GM12878 (cell line): ENCODE measurements around the gene ADAMTS2.

Experiments used
- CTCF ChIP-seq, 3 experiments: IDR thresholded peaks in 2 of 3; conservative IDR thresholded peaks in 1 of 3; 2 replicates each; pipeline ENCODE4 v1.5.1; 2011; ENCODE audit warnings: low read depth in 3 of 3, low read length in 3 of 3, mild to moderate bottlenecking in 3 of 3, control low read depth in 2 of 3, moderate library complexity in 2 of 3, inconsistent platforms in 1 of 3, mixed read lengths in 1 of 3; ENCODE audit not compliant: control insufficient read depth in 2 of 3, insufficient read depth in 1 of 3; ENCODE audit errors: extremely low read depth in 1 of 3
- EP300 ChIP-seq, 2 experiments: fragments of 150-350 bp in 1 of 2; IDR thresholded peaks; 2 replicates each; pipeline ENCODE4 v1.6.1; 2011 to 2012; ENCODE audit warnings: low read depth in 2 of 2, low read length in 2 of 2, borderline replicate concordance in 1 of 2, improper control_type of control experiment in 1 of 2, inconsistent platforms in 1 of 2; ENCODE audit not compliant: control insufficient read depth in 1 of 2
- EZH2 ChIP-seq: IDR thresholded peaks from 2 replicates; pipeline ENCODE4 v1.6.1; 2012; ENCODE audit warnings: low read depth, mild to moderate bottlenecking, control low read depth, inconsistent platforms, low read length, borderline replicate concordance; ENCODE audit not compliant: control insufficient read depth
- PAX8 ChIP-seq: fragments of 450-650 bp; IDR thresholded peaks from 2 replicates; pipeline ENCODE4 v1.6.1; 2017; ENCODE audit warnings: mild to moderate bottlenecking, moderate library complexity
- POLR2A ChIP-seq: IDR thresholded peaks from 2 replicates; pipeline ENCODE4 v1.6.1; 2011; ENCODE audit warnings: low read depth, mild to moderate bottlenecking, low read length
- ZNF274 ChIP-seq: IDR thresholded peaks from one replicate; pipeline ENCODE4 v1.8.0; 2011; ENCODE audit not compliant: insufficient read length, insufficient read depth
- TF ChIP-seq, protein P1 (sequence below): fragments of 450-650 bp; IDR thresholded peaks from 2 replicates; pipeline ENCODE4 v1.6.1; 2014; ENCODE audit warnings: mild to moderate bottlenecking

DNA sequence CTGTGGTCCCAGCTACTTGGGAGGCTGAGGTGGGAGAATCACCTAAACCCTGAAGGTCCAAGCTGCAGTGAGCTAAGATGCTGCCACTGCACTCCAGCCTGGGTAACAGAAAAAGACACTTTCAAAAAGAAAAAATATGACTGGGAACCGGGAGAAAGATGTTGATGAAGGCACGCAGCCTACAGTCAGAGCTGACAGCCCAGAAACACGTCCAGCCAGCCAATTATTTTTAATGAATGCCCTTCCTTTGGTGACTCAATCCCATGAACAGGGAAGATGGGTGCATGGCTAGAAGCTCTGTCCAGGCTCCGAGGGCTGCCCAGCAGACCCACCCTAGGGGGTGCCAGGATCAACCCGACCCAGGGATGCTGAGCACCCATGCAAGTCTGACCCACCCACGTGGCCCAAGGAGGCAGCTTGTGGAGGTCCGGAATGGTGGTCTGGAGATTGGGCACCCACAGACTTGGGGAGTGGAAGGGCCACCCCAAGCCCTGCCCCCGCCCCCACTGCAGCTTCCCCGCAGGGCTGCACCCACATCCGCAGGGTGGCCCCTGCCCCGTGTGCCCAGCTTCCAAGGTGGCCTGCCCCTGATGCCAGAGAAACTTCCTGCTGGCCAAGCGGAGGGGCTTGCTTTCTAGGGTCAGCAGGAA, 51.0 kb downstream of the ADAMTS2 start:
- TF ChIP-seq PAX8 (no peak), ZNF274 (no peak), CTCF (IDR thresholded peaks at IDR 0.05 in 2 of 3, conservative IDR thresholded peaks at IDR 0.05 in 1 of 3; ENCODE audit: control insufficient read depth in 2 of 3, extremely low read depth in 1 of 3, insufficient read depth in 1 of 3, low read depth in 3 of 3, low read length in 3 of 3) (no peak), POLR2A (no peak), EP300 (IDR thresholded peaks at IDR 0.05; ENCODE audit: borderline replicate concordance in 1 of 2, control insufficient read depth in 1 of 2, low read depth in 2 of 2, low read length in 2 of 2) (no peak), EZH2 (no peak)
- TF ChIP-seq, protein P1, sequence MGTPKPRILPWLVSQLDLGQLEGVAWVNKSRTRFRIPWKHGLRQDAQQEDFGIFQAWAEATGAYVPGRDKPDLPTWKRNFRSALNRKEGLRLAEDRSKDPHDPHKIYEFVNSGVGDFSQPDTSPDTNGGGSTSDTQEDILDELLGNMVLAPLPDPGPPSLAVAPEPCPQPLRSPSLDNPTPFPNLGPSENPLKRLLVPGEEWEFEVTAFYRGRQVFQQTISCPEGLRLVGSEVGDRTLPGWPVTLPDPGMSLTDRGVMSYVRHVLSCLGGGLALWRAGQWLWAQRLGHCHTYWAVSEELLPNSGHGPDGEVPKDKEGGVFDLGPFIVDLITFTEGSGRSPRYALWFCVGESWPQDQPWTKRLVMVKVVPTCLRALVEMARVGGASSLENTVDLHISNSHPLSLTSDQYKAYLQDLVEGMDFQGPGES: no peak
